Measurements from ENCODE around the gene HECA. TPM values are rescaled to one million over a fixed set of nuclear protein-coding genes. Genes with fewer than 3 reads are reported as not detected.

The HECA gene
- total RNA-seq (ENCODE audit: low replicate concordance), result 29.9 and 36.3 TPM in 2 replicates

GRCh38 chr6:139134817-139135577 is at the start of gene HECA:
TSS of gene HECA (plus strand) at chr6:139135080. CDS start at chr6:139135397, 317 bp downstream.
- TF ChIP-seq CTCF (IDR thresholded peaks at IDR 0.05; ENCODE audit: insufficient read depth, low read length), result no peak
- DNase-seq (ENCODE audit: low read depth), result peak; percentile 92
- peak within 1 kb of the TSS; percentile 84 for H3K4me3 ChIP-seq (ENCODE audit: low read depth, low read length)

GRCh38 chr6:139091826-139092225 is 43.1 kb upstream of the HECA start:
- no peak for DNase-seq (ENCODE audit: low read depth)
- no peak for TF ChIP-seq CTCF (IDR thresholded peaks at IDR 0.05; ENCODE audit: insufficient read depth, low read length)
- no peak overlapping the region for H3K4me3 ChIP-seq (ENCODE audit: low read depth, low read length)

GRCh38 chr6:139099984-139100383 is 34.9 kb upstream of the HECA start:
- no peak overlapping the region for H3K4me3 ChIP-seq (ENCODE audit: low read depth, low read length)
- no peak for TF ChIP-seq CTCF (IDR thresholded peaks at IDR 0.05; ENCODE audit: insufficient read depth, low read length)
- DNase-seq (ENCODE audit: low read depth), result no peak

GRCh38 chr6:139107051-139107450 is 27.8 kb upstream of the HECA start:
- no peak overlapping the region for H3K4me3 ChIP-seq (ENCODE audit: low read depth, low read length)
- TF ChIP-seq CTCF (IDR thresholded peaks at IDR 0.05; ENCODE audit: insufficient read depth, low read length), result no peak
- no peak for DNase-seq (ENCODE audit: low read depth)

- DNase-seq (ENCODE audit: low read depth), result no peak
- no peak for TF ChIP-seq CTCF (IDR thresholded peaks at IDR 0.05; ENCODE audit: insufficient read depth, low read length)
- H3K4me3 ChIP-seq (ENCODE audit: low read depth, low read length), result no peak overlapping the region
These were observed 26.5 kb upstream of the HECA start for GRCh38 chr6:139108378-139108777.

- H3K4me3 ChIP-seq (ENCODE audit: low read depth, low read length), result no peak overlapping the region
- TF ChIP-seq CTCF (IDR thresholded peaks at IDR 0.05; ENCODE audit: insufficient read depth, low read length), result peak; percentile 8
- DNase-seq (ENCODE audit: low read depth), result peak; percentile 27
These were observed 25.3 kb upstream of the HECA start for GRCh38 chr6:139109558-139109957.
